Lower lobe of right lung (tissue), 2 donors: Measurements from ENCODE around the gene CD19. TPM values are rescaled to one million over a fixed set of nuclear protein-coding genes. Genes with fewer than 3 reads are reported as not detected.
A peak's percentile ranks its signal among the peaks of the same experiment; 100 is the strongest.

Experiments used
- ATAC-seq, 2 donors: fragments of 200-7000 bp; cut with Tn5 transposase; one replicate each; pipeline ENCODE4 v1.9.1; 2020 to 2022; ENCODE audit warnings: mild to moderate bottlenecking in 2 of 2, moderate library complexity in 2 of 2
- DNase-seq: peaks from one replicate; pipeline ENCODE4 v3.0.0-alpha.2; 2020
- H3K27ac ChIP-seq: fragments of 200-600 bp; one replicate; pipeline ENCODE4 v1.8.0; 2022
- H3K27me3 ChIP-seq: fragments of 200-600 bp; one replicate; pipeline ENCODE4 v1.8.0; 2022; ENCODE audit warnings: low read depth
- H3K36me3 ChIP-seq: fragments of 200-600 bp; one replicate; pipeline ENCODE4 v1.8.0; 2022; ENCODE audit warnings: mild to moderate bottlenecking
- H3K4me1 ChIP-seq: fragments of 200-600 bp; one replicate; pipeline ENCODE4 v1.8.0; 2022
- H3K4me3 ChIP-seq: fragments of 200-600 bp; one replicate; pipeline ENCODE4 v1.8.0; 2022; ENCODE audit warnings: mild to moderate bottlenecking
- H3K9me3 ChIP-seq: fragments of 200-600 bp; one replicate; pipeline ENCODE4 v1.8.0; 2022
- CTCF ChIP-seq: fragments of 200-600 bp; IDR thresholded peaks from one replicate; pipeline ENCODE4 v1.8.0; 2022; ENCODE audit warnings: antibody characterized with exemption, mild to moderate bottlenecking
- intact Hi-C: fragments of 100-400 bp; cut with DNase I; formaldehyde crosslinking; loops from one replicate; pipeline ENCODE4 v1.11.0; 2022
- total RNA-seq: library from RNA; stranded (reverse); fragmentation: NEBNext Ultra II Directional; extraction: Animal tissue kit (Norgen Biotek cat#: 25700); gene quantifications from one replicate; pipeline ENCODE4 v1.2.1, GENCODE V29; 2021
- donor health status: DM: no; HTN: yes; CAD: no; lungs with severe emphysema.

The CD19 gene
- total RNA-seq, 1 donor from 2014 or later = 0.21 TPM

- ATAC-seq = no peak
- intact Hi-C loops = no loop called here
- Histone ChIP-seq H3K4me1 (peaks cover 7% of the 10 kb centered on the region), H3K36me3 (no peaks in the 10 kb centered on the region), H3K27ac (no peak overlapping the region), H3K9me3 (no peaks in the 10 kb centered on the region), H3K4me3 (no peak overlapping the region), H3K27me3 (no peaks in the 10 kb centered on the region)
- DNase-seq = no peak
- no peak for TF ChIP-seq CTCF
Measured at GRCh38 chr16:28933171-28933570, 1.4 kb downstream of the CD19 start.

- TF ChIP-seq CTCF = no peak
- Histone ChIP-seq H3K4me1 (peaks cover 7% of the 10 kb centered on the region), H3K9me3 (no peaks in the 10 kb centered on the region), H3K27ac (no peak overlapping the region), H3K27me3 (no peaks in the 10 kb centered on the region), H3K36me3 (no peaks in the 10 kb centered on the region), H3K4me3 (no peak overlapping the region)
- intact Hi-C loops = no loop called here
- no peak for ATAC-seq
- no peak for DNase-seq
Measured at GRCh38 chr16:28935346-28935745, 3.6 kb downstream of the CD19 start.

- intact Hi-C loops = no loop called here
- no peaks in the 10 kb centered on the region for H3K9me3 ChIP-seq
- H3K4me3 ChIP-seq = peak overlapping the region; percentile 39
- DNase-seq (peak; percentile 90), ATAC-seq (peak; percentile 98)
- H3K27ac ChIP-seq = no peak overlapping the region
- peaks cover 7% of the 10 kb centered on the region for H3K4me1 ChIP-seq
- no peaks in the 10 kb centered on the region for H3K27me3 ChIP-seq
- no peak for TF ChIP-seq CTCF
- H3K36me3 ChIP-seq = no peaks in the 10 kb centered on the region
Measured at GRCh38 chr16:28935924-28936783, 4.4 kb downstream of the CD19 start.

- Histone ChIP-seq H3K27ac (no peak overlapping the region), H3K4me3 (peak overlapping the region; percentile 39), H3K9me3 (no peaks in the 10 kb centered on the region), H3K4me1 (peaks cover 7% of the 10 kb centered on the region), H3K36me3 (no peaks in the 10 kb centered on the region), H3K27me3 (no peaks in the 10 kb centered on the region)
- ATAC-seq (no peak), DNase-seq (peak; percentile 49)
- intact Hi-C loops = no loop called here
- TF ChIP-seq CTCF = no peak
Measured at GRCh38 chr16:28936784-28937155, 5.0 kb downstream of the CD19 start.

GRCh38 chr16:28937222-28937876 lies 5.6 kb downstream of the CD19 start:
- no peaks in the 10 kb centered on the region for H3K9me3 ChIP-seq
- no peaks in the 10 kb centered on the region for H3K27me3 ChIP-seq
- DNase-seq = no peak
- no peak overlapping the region for H3K4me3 ChIP-seq
- no peak overlapping the region for H3K27ac ChIP-seq
- intact Hi-C loops = no loop called here
- peak in 1 of 2 donors; percentile 2 for ATAC-seq
- TF ChIP-seq CTCF = no peak
- H3K4me1 ChIP-seq = peaks cover 7% of the 10 kb centered on the region
- no peaks in the 10 kb centered on the region for H3K36me3 ChIP-seq
